ENCODE results near the gene SPDYC.
"Not testable (repeated sequence)": the region's sequence is repeated elsewhere in the genome, so short reads cannot be mapped to it uniquely, and the experiment has no call there.

Gene SPDYC

DNA sequence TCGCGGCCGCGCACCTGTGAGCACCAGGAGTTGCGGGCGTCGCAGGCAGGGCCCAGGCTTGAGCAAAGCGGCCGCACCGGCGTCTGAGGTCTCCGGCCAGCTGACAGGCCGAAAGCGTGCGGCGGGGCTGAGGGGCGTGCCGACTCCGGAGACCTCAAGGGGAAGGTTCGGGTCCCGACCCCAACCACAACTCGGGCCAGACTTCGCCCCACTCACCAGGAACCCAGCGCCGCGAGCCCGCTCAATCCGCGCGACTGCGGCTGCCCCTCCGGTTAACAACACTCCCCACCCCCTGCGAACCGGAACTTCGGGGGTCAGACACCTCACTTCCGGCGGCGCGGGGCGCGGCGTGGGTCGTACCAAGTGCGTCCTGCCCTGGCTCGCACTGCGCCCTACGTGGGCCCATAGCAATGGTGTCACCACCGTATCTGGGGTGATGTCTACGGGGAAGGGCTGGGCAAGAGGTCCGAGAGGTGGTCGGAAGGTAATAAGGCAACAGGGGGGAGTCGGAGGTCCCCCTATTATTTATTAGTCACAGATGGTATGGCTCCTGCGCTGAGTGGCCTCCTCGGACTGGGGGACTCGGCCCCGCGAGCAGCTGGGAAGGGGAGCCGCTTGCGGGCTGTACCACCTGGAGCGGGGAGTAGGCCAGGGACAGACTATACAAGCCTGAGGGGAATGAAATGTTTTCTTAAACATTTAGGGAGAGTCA is 35.6 kb upstream of the SPDYC start, which contains the start of gene SYVN1:
Gene SYVN1 (minus strand): TSS at position 280 of the 712 bp plus-strand sequence. CDS start 918 bp downstream, outside the sequence.
- peak; percentile 86 for DNase-seq (ENCODE audit: low read depth)

DNA sequence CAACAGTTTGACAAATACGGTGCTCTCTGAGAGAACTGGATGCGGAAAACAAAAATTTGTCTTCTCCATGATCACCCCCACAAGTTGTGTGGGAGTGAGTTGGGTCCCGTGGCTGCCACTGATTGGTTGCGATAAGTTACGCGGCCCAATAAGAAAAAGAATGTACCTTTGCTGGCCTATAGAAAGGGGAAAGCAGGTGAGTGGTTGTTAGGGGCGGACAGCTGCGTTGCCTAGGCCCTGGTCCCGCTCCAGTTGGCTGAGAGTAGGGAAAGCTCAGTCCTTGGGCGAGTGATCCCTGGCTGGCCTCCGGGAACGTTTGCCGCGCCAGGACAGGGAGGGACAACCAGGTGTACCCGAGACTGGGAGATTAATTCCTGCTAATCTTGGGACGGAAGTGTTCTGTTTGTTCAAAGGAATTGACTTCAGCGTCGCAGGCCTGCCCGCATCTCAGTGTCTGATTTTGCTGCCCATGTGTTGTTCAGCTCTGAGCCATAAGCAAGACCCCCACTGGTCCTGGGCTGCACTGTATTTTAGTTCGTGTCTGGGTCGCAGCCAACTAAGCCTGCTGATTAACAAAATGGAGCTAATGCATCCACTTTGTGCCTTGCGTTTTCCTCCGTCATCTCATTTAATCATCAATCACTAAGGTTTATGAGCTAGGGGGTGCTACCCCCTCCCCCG is 34.9 kb upstream of the SPDYC start:
- peak; percentile 90 for DNase-seq (ENCODE audit: low read depth)

DNA sequence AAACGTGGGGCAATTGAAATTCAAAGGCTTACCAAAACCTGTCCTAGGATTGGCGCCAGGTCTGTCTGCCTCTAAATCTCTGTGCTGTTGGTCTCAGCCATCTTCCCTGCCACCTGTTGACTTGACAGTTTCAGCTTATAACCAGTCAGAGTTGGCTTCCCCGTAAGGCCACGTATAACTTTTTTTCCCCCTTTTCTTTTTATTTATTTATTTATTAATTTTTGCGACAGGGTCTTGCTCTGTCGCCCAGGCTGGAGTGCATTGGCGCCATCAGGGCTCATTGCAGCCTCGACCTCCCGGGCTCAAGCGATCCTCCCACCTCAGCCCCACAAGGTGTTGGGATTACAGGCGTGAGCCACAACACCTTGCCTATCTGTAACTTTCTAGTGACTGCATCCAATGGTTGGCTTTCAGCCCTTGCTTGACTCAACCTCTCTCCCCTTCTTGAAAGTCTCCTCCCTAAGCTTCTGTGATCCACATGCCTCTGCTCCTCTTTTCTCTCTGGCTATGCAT is 34.3 kb upstream of the SPDYC start:
- no peak for DNase-seq (ENCODE audit: low read depth)

DNA sequence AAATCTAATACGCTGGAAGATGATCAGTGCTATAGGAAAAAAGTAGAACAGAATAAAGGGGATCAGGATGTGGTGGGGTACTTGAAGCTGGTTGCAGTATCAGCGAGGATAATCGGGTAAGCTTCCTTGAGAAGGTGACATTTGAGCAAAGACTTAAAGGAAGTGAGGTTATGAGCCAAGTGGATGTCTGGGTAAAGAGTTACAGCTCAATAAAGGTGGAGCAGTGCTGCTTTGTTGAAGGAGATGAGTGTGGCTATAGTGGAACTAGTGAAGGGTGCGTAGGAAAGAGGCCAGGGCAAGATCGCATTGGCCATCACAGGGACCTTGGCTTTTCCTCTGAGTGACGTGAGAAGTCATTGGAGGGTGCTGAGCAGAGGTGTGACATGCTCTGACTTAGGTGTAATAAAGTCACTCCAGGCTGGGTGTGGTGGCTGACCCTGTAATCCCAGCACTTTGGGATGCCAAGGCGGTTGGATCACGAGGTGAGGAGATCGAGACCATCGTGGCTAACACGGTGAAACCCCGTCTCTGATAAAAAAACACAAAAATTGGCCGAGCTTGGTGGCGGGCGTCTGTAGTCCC is 33.4 kb upstream of the SPDYC start:
- DNase-seq (ENCODE audit: low read depth): no peak

DNA sequence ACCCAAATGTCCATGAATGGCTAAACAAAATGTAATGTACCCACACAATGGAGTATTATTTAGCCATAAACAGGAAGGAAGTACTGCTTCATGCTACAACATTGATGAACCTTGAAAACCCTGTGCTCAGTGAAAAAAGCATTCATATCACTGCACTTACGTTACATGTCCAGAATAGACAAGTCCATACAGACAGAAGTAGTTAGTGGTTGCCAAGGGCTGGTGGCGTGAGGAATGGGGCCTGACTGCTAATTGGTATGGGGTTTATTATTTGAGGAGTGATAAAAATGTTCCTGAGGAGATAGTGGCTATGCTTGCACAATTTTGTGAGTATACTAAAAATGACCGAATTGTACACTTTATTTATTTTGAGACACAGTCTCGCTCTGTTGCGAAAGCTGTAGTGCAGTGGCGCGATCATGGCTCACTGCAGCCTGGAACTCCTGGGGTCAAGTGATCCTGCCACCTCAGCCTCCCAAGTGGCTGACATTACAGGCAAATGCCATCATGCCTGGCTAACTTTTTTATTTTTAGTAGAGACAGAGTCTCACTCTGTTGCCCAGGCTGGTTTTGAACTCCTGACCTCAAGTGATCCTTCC is 28.0 kb upstream of the SPDYC start:
- DNase-seq (ENCODE audit: low read depth): no peak

DNA sequence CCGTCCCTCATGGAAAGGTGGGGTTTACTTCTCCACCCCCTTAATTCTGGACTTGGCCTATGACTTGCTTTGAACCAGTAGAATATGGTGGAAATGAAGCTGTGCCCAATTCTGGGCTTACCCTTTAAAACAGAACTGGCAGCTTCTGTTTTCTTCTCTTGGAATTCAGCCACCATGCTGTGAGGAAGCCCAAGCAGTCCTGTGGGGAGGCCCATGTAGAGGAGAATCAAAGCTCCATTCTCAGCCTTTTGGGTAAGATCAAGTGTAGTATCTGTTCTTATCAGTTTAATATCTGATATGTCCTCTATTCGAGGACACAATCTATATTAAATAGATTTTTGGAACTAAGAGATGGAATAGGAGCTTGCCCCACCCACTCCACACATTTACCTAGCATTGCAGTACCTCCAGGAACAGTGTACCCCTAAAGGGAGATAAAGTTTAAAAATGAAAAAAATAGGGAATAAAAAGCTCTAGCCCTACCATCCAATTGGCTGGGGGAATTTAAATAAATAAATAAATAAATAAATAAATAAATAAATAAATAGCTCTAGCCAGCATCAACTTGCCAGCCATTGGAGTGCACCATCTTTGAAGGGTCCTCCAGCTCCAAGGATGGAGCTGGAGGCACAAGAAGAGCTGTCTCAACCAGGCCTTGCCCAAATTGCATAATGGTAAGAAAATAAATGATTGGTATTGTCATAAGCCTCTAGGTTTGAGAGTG is 22.5 kb upstream of the SPDYC start:
- DNase-seq (ENCODE audit: low read depth): no peak

DNA sequence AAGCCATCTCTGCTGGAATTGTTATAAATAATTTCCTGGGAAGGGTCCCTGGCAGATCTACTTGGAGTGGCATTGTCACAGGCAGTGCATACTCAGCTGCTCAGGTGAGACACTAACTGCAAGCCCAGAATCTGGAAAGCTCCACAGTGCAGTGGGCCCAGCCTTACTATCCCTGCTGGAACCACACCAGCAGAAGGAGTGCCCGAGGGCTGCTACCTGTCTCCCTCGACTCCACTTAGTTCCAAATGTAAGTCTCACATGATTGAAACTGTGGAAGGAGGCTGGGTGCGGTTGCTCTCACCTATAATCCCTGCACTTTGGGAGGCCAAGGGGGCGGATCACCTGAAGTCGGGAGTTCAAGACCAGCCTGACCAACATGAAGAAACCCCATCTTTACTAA is 21.4 kb upstream of the SPDYC start:
- DNase-seq (ENCODE audit: low read depth): no peak

DNA sequence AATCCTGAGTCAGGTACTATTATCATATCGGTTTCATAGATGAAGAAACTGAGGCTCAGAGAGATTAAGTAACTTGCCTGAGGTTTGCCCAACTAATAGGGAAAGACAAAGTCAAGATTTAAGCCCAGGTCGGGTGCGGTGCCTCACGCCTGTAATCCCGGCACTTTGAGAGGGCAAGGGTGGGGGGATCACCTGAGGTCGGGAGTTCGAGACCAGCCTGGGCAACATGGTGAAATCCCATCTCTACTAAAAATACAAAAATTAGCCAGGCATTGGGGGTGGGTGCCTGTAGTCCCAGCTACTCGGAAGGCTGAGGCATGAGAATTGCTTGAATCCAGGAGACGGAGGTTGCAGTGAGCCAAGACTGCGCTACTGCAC is 19.9 kb upstream of the SPDYC start:
- not testable (repeated sequence) for DNase-seq (ENCODE audit: low read depth)

DNA sequence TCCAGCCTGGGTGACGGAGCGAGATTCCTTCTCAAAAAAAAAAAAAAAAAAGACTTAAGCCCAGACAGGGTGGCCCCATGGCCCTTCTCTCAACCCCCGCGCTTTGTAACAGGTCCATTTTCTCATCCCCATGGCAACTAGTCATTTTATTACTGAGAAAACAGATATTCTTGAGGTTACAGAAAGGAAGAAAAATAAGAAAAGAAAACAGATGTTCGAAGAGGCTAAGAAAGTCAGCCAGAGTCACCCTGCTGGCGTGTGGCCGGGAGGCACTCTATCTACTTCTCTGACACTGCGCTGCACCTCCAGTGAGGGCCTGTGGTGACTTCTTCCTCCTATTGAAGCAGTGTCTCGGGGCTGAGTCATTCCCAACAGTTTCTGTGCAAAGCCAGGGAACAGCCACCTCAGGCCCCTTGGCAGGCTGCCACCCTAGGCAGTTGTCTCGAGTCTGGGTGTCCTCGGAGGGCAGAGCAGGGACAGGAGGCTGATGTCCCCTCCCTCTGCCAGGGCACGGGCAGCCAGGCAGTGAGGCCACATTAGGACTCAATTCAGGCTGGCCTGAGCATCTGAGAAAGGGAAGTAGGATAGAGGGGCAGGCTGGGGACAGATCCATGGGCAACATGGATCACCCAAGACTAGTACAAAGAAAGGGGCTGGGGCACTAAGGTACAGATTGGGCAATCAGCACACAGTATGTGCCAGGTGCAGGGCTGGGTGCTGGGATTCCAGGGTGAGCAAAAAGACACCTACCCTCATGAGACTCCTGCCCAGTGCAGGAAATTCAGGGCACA is 19.3 kb upstream of the SPDYC start:
- peak; percentile 75 for DNase-seq (ENCODE audit: low read depth)

DNA sequence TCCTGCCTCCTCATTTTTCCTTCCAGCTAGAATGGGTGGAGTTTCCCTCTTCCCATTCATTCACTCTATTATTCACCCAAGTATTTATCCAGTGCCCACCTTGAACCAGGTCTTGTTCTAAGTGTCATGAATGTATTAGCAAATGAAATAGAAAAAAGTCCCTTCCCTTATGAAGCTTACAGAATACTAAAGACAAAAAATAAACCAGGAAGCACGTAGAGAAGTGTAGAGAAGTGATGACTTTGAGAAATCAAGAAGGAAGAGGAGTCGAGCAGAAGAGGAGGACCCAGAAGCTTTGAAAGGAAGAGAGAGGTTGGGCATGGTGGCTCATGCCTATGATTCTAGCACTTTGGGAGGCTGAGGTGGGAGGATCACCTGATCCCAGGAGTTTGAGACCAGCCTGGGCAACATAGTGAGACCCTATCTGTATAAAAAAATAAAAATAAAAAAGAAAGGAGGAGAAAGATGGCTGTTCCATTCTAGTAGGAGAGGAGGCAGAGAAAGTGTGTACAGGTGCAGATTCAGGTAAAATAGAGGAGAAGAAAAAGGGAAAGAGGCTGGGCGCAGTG is 18.6 kb upstream of the SPDYC start:
- no peak for DNase-seq (ENCODE audit: low read depth)

DNA sequence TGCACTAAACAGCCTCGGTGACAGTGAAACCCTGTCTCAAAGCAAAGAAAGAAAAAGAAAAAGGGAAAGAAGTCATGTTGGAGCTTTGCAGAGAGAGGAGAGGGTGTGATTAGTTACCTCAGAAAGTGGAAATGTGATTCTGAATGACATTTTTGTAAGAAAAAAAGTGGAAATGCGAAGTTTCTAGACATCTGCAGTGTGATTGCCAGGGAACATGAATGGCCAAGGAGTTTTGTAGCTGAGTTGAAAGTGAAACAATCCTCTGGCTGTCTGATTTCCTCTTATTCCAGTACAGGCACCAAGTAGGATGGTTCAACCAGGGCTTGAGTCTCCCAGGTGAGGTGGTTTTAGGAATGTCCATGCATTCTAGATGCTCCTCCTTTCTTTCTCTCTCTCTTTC is 17.9 kb upstream of the SPDYC start:
- no peak for DNase-seq (ENCODE audit: low read depth)

DNA sequence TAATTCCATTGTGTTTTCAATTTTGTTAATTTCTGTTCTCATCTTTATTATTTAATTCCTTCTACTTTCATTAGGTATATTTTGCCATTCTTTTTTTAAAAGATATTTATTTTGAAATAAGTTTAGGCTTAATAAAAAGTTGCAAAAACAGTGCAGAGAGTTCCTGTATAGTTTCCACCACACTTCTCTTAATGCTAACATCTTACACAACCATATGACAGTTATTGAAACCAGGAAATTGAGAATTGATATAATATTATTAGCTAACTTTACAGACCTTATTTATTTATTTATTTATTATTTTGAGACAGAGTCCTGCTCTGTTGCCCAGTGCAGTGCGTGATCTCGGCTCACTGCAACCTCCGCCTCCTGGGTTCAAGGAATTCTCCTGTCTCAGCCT is 13.8 kb upstream of the SPDYC start:
- no peak for DNase-seq (ENCODE audit: low read depth)

DNA sequence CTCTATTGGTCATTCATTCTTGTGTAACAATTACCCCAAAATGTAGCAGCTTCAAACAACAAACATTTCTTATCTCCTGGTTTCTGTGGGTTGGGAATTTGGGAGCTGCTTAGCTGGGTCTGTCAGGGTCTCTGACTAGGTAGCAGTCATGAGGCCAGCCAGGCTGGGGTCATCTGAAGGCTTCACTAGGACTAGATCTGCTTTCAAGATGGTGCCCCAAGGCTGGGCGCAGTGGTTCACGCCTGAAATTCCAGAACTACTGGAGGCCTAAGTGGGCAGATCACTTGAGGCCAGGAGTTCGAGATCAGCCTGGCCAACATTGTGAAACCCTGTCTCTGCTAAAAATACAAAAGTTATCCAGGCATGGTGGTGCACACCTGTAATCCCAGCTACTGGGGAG is 13.1 kb upstream of the SPDYC start:
- no peak for DNase-seq (ENCODE audit: low read depth)

DNA sequence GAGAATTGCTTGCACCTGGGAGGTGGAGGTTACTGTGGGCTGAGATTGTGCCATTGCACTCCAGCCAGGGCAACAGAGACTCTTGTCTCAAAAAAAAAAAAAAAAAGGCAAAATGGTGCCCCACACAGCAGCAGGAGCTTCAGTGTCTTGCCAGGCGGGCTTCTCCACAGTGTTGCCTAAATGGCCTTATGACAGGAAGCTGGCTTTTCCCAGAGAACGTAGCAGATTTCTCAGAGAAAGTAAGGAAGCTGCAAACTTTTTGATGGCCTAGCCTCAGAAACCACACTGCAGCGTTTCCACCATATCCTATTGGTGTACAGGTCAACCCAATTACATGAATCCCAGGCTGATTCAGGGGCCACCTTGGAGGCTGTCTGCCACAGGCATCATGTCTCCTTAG is 12.7 kb upstream of the SPDYC start:
- DNase-seq (ENCODE audit: low read depth): no peak

DNA sequence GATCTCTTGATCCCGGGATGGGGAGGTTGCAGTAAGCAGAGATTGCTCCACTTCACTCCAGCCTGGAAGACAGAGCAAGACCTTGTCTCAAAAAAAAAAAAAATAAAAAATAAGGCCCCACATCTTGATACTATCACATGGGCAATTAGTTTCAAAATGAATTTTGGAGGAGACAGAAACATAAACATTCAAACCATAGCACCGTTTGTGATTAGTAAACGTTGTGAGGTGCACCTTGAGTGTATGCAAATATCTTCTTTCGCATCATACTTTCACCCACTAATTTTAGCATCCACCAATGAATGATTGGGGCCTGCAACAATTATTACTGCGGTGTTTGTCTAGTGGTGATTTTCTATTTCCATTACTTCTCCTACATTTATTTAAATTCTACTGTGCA is 11.0 kb upstream of the SPDYC start:
- no peak for DNase-seq (ENCODE audit: low read depth)

DNA sequence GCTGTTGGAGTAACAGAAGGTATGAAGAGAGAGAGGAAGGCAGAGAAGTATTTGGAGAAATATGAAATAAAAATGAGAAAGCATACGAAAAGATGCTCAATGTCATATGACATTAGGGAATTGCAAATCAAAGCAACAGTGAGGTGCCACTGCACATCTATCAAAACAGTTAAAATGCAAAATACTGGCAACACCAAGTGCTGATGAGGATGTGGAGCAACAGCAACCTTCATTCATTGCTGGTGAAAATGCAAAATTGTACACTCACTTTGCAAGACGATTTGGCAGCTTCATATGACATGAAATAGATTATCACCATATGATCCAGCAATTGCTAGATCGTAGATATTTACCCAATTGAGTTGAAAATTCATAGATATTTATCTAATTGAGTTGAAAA is 9.4 kb upstream of the SPDYC start:
- DNase-seq (ENCODE audit: low read depth): no peak

DNA sequence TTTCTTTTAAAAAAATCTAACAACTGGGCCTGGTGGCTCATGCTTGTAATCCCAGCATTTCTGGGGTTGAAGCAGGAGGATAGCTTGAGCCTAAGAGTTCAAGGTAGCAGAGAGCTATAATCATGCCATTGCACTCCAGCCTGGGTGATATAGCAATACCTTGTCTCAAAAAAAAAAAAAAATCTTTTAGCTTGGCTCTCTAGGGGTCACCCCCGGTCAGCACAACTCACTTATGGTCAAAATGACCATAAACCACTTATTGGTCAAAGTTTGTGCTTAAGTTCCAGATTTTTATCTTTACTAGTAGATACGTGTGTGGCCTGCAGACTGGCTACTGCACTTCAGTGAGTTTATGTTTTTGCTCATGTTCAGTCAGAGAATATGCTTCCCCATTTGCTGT is 6.3 kb upstream of the SPDYC start:
- no peak for DNase-seq (ENCODE audit: low read depth)

DNA sequence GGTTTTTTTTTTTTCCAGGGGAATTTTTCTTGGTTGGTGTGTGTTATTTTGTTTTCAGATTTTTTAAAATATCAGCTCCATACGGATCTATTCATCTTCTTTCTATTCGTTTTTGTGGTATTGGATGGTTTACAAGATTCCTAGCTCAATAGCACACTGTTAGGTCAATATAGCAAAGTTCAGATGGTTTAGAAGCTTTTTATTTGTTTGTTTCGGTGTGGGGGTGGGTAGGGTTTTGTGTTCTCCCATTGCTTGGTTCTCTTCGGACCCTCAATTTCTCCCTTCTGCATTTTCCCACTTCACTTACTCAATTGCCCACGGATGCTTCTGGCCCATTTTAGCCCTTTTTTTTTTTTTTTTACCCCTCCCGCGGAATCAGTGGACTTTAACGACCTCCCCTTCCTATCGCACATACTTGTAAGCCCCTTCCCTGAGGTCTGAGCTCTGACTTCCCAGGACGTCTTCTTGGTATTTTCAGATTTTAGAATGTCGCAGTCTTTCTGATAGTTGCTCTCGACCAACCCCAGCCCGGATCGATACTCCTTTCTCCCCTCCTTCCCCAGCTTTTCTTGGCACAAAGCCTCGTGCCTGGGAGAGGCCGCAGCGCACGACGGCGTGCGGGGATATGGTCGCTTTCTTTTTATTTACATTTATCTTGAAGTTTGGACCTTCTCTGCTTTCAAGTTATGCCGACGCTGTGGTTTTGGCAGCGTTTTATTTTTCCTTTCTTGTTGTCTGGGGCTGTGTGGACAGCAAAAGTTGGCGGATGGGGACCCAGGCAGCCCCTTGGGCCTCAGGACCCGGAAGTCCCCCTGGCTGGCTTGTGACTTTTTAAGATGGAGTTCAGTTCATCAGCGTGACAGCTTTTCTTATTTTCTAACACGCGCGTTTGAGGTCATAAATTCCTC is 4.4 kb upstream of the SPDYC start:
- no peak for DNase-seq (ENCODE audit: low read depth)

DNA sequence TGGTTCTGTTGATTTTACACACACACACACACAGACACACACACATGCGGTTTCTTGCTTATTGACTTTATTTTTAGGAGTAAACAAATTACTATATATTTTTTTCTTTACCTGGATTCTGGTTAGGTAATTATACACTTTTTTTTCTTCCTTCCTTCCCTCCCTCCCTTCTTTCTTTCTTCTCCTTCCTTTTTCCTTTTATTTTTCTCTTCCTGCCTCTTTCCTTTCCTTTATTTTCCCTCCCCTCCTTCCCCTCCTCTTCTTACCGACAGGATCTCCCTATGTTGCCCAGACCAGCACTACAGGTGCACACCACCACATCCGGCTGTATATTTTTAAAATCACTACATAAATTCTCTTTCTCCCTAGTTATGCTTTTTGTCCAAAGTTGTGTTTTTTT is 3.1 kb upstream of the SPDYC start:
- no peak for DNase-seq (ENCODE audit: low read depth)

DNA sequence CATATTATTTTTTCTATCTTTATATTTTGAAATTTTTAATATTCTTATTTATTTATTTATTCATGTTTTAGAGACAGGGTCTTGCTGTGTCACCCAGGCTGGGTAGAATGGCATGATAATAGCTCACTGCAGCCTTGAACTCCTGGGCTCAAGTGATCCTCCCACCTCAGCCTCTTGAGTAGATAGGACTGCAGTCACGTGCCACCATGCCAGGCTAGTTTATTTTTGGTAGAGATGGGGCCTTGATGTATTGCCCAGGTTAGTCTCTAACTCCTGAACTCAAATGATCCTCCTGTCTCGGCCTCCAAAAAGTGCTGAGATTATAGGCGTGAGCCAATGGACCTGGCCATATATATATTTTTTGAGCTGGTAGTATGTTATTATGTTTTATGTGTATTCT is 2.4 kb upstream of the SPDYC start:
- DNase-seq (ENCODE audit: low read depth): no peak
